Psoas muscle (tissue), 8 donors: ENCODE results near the gene TTC1. TPM values are rescaled to one million over a fixed set of nuclear protein-coding genes. Genes with fewer than 3 reads are reported as not detected.
"Not testable (repeated sequence)": the region's sequence is repeated elsewhere in the genome, so short reads cannot be mapped to it uniquely, and the experiment has no call there.

Experiments used
- ATAC-seq, 4 donors: fragments of 200-7000 bp; cut with Tn5 transposase; one replicate each; pipeline ENCODE4 v1.9.1; 2020; ENCODE audit warnings: moderate library complexity in 3 of 4, mild to moderate bottlenecking in 2 of 4
- DNase-seq, 2 donors: peaks; one replicate each; pipeline ENCODE4 v3.0.0-alpha.2; 2020
- H3K27ac ChIP-seq: fragments of 200-600 bp; one replicate; pipeline ENCODE4 v1.8.0; 2022
- H3K27me3 ChIP-seq, 3 donors: fragments of 200-600 bp in 1 of 3; one replicate each; pipeline versions ENCODE4 v1.6.1 to v1.8.0; 2013 to 2022; ENCODE audit warnings: low read length in 2 of 3, mild to moderate bottlenecking in 2 of 3, moderate library complexity in 1 of 3; ENCODE audit not compliant: insufficient read depth in 3 of 3
- H3K36me3 ChIP-seq, 2 donors: fragments of 200-600 bp in 1 of 2; one replicate each; pipeline versions ENCODE4 v1.6.1 to v1.8.0; 2013 to 2022; ENCODE audit warnings: low read depth in 1 of 2, mild to moderate bottlenecking in 1 of 2, moderate library complexity in 1 of 2; ENCODE audit not compliant: insufficient read depth in 1 of 2
- H3K4me1 ChIP-seq: fragments of 200-600 bp; one replicate; pipeline ENCODE4 v1.8.0; 2022
- H3K4me3 ChIP-seq: fragments of 200-600 bp; one replicate; pipeline ENCODE4 v1.8.0; 2022; ENCODE audit warnings: mild to moderate bottlenecking
- H3K9me3 ChIP-seq: fragments of 200-600 bp; one replicate; pipeline ENCODE4 v1.8.0; 2022
- WGBS, 3 donors: extraction: QIAGEN DNeasy Blood & Tissue Kit; methylation state at CpG; one replicate each; pipeline versions ENCODE4 v1.1.6 to v1.1.7; 2013; 5-methylcytosine and 5-hydroxymethylcytosine counted together
- intact Hi-C, 2 donors: fragments of 100-400 bp; cut with DNase I; formaldehyde crosslinking; loops; one replicate each; pipeline versions ENCODE4 v1.11.0 to v1.14.2; 2022
- polyA plus RNA-seq, 3 donors: library from polyadenylated mRNA; stranded (reverse); fragments of 200-250 nt; gene quantifications; one replicate each; pipeline ENCODE4 v1.2.3, GENCODE V29; 2013
- total RNA-seq, 4 donors: library from RNA; stranded (reverse); fragmentation: NEBNext Ultra II Directional in 2 of 4; extraction: Animal tissue kit (Norgen Biotek cat#: 25700) in 2 of 4; gene quantifications; one replicate each; pipeline versions ENCODE4 v1.2.1 to v1.2.4, GENCODE V29; 2021 to 2023
- TF ChIP-seq, protein P1 (sequence below): fragments of 200-600 bp; IDR thresholded peaks from one replicate; pipeline ENCODE4 v1.8.0; 2022; ENCODE audit warnings: antibody characterized with exemption
- donor health status: healthy with polysubstance abuse.
- donor health status: DM: no; HTN: no; CAD: no; lungs with moderate emphysema.
- donor health status: Bipolar disorder and iron deficiency.
- donor health status: healthy.
- donor health status: DM: yes; HTN: yes; CAD: no.
- donor health status: DM: no; HTN: no; CAD: no.
- donor health status: DM: no; HTN: no; CAD: no.
- donor health status: DM: yes; HTN: yes; CAD: no.

TTC1 gene
- total and polyA plus RNA-seq, 7 donors = 55.2 to 181 (median 64.3) TPM

DNA sequence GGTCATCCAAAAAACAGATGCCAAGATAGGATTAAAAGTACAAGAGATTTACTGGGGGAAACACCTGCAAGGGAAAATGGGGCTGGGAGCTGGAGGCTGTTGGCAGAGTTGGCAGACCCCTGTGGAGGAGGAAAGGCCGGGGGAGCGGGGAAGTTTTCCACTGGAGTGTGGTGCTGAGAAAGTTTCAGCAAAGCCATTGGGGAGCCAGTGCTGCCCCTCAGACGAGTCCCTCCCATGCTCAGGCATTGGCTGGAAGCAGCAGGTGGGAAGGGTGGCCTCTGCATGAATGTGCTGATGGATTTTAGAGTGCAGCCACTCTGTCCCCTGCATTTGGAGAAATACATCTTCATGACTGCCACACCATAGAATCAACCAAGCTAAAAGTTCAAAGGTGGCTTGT lies 52.8 kb downstream of the TTC1 start:
- no peak for ATAC-seq
- H3K27ac ChIP-seq = no peak overlapping the region
- H3K27me3 ChIP-seq = no peaks in the 10 kb centered on the region
- H3K36me3 ChIP-seq = peaks cover 5 to 90% of the 10 kb centered on the region in 2 donors
- intact Hi-C loops = no loop called here
- H3K9me3 ChIP-seq = no peaks in the 10 kb centered on the region
- DNase-seq = no peak
- H3K4me3 ChIP-seq = no peak overlapping the region
- 51 to 81% (median 75%) methylated on average over 3 of the region's 3 CpGs for WGBS, 3 donors
- H3K4me1 ChIP-seq = no peaks in the 10 kb centered on the region
- TF ChIP-seq, protein P1, sequence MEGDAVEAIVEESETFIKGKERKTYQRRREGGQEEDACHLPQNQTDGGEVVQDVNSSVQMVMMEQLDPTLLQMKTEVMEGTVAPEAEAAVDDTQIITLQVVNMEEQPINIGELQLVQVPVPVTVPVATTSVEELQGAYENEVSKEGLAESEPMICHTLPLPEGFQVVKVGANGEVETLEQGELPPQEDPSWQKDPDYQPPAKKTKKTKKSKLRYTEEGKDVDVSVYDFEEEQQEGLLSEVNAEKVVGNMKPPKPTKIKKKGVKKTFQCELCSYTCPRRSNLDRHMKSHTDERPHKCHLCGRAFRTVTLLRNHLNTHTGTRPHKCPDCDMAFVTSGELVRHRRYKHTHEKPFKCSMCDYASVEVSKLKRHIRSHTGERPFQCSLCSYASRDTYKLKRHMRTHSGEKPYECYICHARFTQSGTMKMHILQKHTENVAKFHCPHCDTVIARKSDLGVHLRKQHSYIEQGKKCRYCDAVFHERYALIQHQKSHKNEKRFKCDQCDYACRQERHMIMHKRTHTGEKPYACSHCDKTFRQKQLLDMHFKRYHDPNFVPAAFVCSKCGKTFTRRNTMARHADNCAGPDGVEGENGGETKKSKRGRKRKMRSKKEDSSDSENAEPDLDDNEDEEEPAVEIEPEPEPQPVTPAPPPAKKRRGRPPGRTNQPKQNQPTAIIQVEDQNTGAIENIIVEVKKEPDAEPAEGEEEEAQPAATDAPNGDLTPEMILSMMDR = no peak

DNA sequence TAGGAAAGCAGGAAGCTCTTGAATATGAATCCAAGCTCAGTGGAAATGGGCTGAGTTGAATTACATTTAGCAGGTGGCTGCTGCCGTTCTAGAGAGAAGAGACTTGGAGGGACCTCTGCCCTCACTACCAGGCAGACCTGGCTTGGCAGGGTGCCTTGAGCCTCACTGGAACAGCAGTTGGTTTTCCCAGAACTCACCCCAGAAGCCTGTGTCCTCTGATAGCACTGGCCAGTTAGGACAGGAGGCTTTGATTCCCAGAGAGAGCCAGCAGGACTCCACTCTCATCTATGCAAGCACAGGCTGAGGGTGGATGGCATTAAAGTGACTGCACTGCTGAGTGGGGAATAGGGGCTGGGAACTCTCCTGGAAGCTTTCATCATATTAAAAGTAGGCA lies 55.5 kb downstream of the TTC1 start:
- WGBS, 3 donors = 19 to 35% (median 24%) methylated on average over 1 of the region's 1 CpG
- ATAC-seq = no peak
- H3K27me3 ChIP-seq = no peaks in the 10 kb centered on the region
- intact Hi-C loops = no loop called here
- no peaks in the 10 kb centered on the region for H3K9me3 ChIP-seq
- H3K4me3 ChIP-seq = no peak overlapping the region
- no peaks in the 10 kb centered on the region for H3K4me1 ChIP-seq
- DNase-seq = no peak
- TF ChIP-seq, protein P1 = no peak
- H3K36me3 ChIP-seq = peaks cover 7 to 83% of the 10 kb centered on the region in 2 donors
- H3K27ac ChIP-seq = no peak overlapping the region

DNA sequence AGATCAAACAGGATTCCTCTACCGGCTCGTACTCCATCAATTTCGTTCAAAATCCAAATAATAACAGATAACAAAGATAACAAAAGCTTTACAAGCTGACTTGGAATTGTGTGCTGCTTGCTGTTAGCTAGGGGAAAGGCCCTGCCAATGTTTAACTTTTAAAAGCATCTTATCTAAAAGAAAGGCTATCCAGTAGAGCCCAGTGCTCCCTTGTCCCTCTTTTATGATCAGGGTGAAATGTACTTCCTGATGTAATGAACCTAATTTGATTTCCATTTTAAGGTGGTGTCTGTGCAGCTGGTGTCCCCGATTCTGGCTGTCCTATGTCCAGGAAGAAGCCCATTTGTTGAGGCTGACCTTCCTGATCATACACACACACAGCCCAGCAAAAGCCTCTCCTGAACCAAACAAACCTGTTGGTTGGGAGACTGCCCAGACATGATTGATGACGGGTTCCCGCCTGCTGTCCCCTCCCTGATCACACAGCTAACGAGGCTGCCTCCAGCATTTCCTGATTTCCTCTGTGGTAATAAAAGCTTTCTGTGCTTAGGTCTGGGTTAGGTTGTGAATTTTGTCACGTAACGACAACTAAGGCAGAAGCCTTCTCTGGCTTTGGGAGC lies 56.2 kb downstream of the TTC1 start:
- TF ChIP-seq, protein P1 = no peak
- intact Hi-C loops = no loop called here
- no peaks in the 10 kb centered on the region for H3K27me3 ChIP-seq
- H3K4me1 ChIP-seq = no peaks in the 10 kb centered on the region
- peaks cover 4 to 78% of the 10 kb centered on the region in 2 donors for H3K36me3 ChIP-seq
- no peak overlapping the region for H3K4me3 ChIP-seq
- ATAC-seq = no peak
- 80 to 87% (median 80%) methylated on average over 9 of the region's 9 CpGs for WGBS, 3 donors
- no peak overlapping the region for H3K27ac ChIP-seq
- no peak for DNase-seq
- no peaks in the 10 kb centered on the region for H3K9me3 ChIP-seq

DNA sequence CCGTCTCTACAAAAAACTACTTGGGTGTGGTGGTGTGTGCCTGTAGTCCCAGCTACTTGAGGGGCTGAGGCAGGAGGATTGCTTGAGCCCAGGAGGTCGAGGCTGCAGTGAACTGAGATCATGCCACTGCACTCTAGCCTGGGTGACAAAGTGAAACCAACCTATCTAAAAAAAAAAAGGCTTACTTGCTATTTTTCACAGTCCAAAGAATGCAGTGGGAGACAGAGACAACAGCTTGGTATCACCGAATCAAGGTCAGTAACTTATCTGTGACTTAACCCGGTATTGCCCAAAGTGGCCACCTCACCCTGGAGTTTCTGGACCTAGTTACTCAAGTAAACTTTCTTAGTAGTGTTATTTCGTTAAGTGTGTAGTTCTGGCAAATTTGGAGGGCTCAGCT lies 60.2 kb downstream of the TTC1 start:
- H3K9me3 ChIP-seq, DNase-seq, H3K27me3 ChIP-seq, H3K4me3 ChIP-seq, H3K27ac ChIP-seq, ATAC-seq, H3K4me1 ChIP-seq, intact Hi-C loops: not testable (repeated sequence)
- peaks cover 2 to 46% of the 10 kb centered on the region in 2 donors for H3K36me3 ChIP-seq
- WGBS, 3 donors = 86 to 92% (median 87%) methylated on average over 5 of the region's 5 CpGs

DNA sequence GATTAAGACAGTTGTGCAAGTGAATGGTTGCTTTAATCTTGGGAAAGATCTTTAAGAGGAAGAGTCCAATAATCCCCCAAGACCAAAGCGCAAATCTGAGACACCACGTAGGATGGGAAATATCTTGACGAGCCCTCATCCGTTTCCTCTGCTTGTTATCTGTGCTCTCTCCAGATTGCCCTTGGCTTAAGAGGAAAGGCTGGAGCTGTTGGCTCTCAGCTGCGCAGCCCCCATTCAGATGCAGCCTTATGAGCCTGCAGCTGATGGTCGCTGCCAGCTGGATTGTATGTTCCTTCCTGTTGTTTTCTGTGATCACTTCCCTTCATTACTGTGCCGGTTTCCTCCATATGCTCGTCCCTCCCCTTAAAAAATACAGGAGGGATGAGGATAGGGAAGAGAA lies 62.6 kb downstream of the TTC1 start:
- no peaks in the 10 kb centered on the region for H3K4me1 ChIP-seq
- H3K27ac ChIP-seq = no peak overlapping the region
- no peak overlapping the region for H3K4me3 ChIP-seq
- TF ChIP-seq, protein P1 = no peak
- DNase-seq = no peak
- 44 to 48% (median 45%) methylated on average over 8 of the region's 8 CpGs for WGBS, 3 donors
- H3K36me3 ChIP-seq = peaks cover 2 to 25% of the 10 kb centered on the region in 2 donors
- ATAC-seq = peak in 1 of 4 donors; percentile 44
- no peaks in the 10 kb centered on the region for H3K27me3 ChIP-seq
- H3K9me3 ChIP-seq = no peaks in the 10 kb centered on the region
- intact Hi-C loops = no loop called here
